Measurements from ENCODE around the gene TBC1D19.
"Not testable (repeated sequence)": the region's sequence is repeated elsewhere in the genome, so short reads cannot be mapped to it uniquely, and the experiment has no call there.

TBC1D19 gene

DNA sequence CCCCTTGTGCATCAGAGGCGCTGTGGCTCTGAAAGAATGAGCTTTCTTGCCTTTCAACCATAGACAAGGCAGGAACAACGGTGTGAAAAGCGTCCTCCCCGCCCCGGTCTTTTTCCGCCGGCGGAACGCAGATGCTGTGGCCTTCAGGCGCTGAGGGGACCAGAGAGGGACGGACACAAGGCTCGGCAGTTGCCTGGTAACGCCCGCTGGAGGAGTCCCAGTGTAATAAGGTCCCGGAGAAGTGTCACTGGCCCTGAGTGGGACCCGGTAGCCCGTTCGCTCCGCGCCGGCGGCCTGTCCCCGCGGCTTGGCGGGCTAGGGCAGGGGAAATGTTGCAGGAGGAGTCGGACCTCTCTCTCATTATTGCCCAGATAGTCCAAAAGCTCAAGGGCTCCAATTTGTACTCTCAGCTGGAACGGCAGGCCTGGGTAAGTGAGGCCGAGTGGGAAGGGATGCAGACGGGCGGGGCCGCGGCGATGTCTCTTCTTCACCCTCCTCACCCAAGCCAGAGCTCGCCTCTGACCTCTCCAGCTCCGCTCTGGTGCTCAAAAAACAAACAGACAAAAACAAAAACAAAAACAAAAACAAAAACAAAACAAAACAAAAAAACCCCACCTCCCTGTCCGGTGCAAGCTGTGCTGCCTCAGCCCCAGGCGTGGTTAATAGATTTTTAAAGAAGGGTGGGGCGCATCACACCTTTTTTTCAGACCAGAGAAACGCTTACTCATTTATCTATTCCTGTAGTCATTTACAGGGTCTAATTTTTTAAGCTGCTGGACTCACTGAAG, at the start of gene TBC1D19:
TBC1D19 (plus strand) TSS at position 220 of the 788 bp plus-strand sequence; CDS start at position 330, 110 bp downstream.
- Histone ChIP-seq H3K27ac (peak within 1 kb of the TSS; percentile 68), H3K4me3 (ENCODE audit: low read depth, low read length) (peak within 1 kb of the TSS; percentile 80), H3K27me3 (ENCODE audit: insufficient read depth, low read depth, severe bottlenecking) (no peaks in the 10 kb centered on the region), H3K36me3 (no peaks in the 10 kb centered on the region), H3K9me3 (ENCODE audit: severe bottlenecking) (no peaks in the 10 kb centered on the region)
- DNase-seq = peak; percentile 93
- TF ChIP-seq, protein P1, sequence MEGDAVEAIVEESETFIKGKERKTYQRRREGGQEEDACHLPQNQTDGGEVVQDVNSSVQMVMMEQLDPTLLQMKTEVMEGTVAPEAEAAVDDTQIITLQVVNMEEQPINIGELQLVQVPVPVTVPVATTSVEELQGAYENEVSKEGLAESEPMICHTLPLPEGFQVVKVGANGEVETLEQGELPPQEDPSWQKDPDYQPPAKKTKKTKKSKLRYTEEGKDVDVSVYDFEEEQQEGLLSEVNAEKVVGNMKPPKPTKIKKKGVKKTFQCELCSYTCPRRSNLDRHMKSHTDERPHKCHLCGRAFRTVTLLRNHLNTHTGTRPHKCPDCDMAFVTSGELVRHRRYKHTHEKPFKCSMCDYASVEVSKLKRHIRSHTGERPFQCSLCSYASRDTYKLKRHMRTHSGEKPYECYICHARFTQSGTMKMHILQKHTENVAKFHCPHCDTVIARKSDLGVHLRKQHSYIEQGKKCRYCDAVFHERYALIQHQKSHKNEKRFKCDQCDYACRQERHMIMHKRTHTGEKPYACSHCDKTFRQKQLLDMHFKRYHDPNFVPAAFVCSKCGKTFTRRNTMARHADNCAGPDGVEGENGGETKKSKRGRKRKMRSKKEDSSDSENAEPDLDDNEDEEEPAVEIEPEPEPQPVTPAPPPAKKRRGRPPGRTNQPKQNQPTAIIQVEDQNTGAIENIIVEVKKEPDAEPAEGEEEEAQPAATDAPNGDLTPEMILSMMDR (IDR thresholded peaks at IDR 0.05; ENCODE audit: low read depth, low read length) = no peak

DNA sequence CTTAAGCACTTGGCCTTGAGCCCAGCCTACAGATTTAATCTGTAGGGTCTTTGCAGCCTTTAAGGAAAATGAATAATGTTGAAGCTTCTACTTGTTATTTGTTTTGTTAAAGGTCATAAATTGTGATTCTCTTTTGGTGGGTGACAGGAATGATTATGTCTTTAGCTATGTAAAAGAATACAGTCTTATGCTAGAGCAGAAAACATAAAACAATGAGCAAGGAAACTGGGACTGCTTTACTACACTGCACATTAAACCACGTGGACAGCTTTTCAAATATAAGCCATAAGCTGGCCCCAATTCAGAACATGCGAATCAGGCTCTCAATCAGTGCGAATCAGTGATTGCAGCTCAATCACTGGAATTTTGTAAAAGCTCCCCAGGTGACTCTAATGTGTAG, 40.9 kb upstream of the TBC1D19 start:
- Histone ChIP-seq H3K36me3 (no peaks in the 10 kb centered on the region), H3K9me3 (ENCODE audit: severe bottlenecking) (peaks cover 7% of the 10 kb centered on the region), H3K27me3 (ENCODE audit: insufficient read depth, low read depth, severe bottlenecking) (no peaks in the 10 kb centered on the region), H3K4me3 (ENCODE audit: low read depth, low read length) (no peak overlapping the region), H3K27ac (no peak overlapping the region)
- TF ChIP-seq, protein P1 (IDR thresholded peaks at IDR 0.05; ENCODE audit: low read depth, low read length) = no peak
- DNase-seq = no peak

- Histone ChIP-seq H3K4me3 (ENCODE audit: low read depth, low read length) (no peak overlapping the region), H3K27ac (no peak overlapping the region), H3K9me3 (ENCODE audit: severe bottlenecking) (peaks cover 7% of the 10 kb centered on the region), H3K27me3 (ENCODE audit: insufficient read depth, low read depth, severe bottlenecking) (no peaks in the 10 kb centered on the region), H3K36me3 (no peaks in the 10 kb centered on the region)
- DNase-seq = no peak
- TF ChIP-seq, protein P1 (IDR thresholded peaks at IDR 0.05; ENCODE audit: low read depth, low read length) = no peak
Measured at GRCh38 chr4:26544421-26544820, 39.5 kb upstream of the TBC1D19 start.

DNA sequence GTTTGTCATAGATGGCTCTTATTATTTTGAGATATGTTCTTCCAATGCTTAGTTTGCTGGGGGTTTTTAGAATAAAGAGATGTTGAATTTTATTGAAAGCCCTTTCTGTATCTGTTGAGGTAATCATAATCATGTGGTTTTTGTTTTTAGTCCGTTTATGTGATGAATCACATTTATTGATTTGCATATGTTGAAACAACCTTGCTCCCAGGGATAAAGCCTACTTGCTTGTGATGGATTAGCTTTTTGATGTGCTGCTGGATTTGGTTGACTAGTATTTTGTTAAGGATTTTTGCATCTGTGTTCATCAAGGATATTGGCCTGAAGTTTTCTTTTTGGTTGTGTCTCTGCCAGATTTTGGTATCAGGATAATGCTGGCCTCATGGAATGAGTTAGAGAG, 35.5 kb upstream of the TBC1D19 start:
- not testable (repeated sequence) for H3K36me3 ChIP-seq; H3K4me3 ChIP-seq (ENCODE audit: low read depth, low read length); H3K27me3 ChIP-seq (ENCODE audit: insufficient read depth, low read depth, severe bottlenecking); DNase-seq; H3K27ac ChIP-seq
- H3K9me3 ChIP-seq (ENCODE audit: severe bottlenecking) = peaks cover 10% of the 10 kb centered on the region

DNA sequence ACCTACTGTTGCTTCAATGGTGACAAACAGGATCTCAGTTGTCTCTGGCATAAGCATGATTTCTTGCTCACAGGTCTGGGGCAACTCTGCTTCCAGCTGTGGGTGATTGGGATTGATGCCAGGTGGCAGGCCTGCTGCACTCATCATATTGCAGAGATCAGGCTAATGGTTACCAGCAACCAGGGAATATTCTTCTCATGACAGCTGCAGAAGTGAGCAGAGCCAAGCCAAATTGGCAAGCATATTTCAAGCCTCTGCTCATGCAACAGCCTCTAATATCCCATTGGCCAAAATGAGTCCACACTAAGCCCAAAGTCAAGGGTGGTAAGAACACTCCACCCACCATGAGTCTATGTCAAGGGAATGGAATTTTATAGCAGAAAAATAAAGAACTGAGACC, 26.7 kb upstream of the TBC1D19 start:
- H3K4me3 ChIP-seq (ENCODE audit: low read depth, low read length) = no peak overlapping the region
- TF ChIP-seq, protein P1 (IDR thresholded peaks at IDR 0.05; ENCODE audit: low read depth, low read length) = no peak
- peaks cover 10% of the 10 kb centered on the region for H3K9me3 ChIP-seq (ENCODE audit: severe bottlenecking)
- DNase-seq = no peak
- H3K27me3 ChIP-seq (ENCODE audit: insufficient read depth, low read depth, severe bottlenecking) = no peaks in the 10 kb centered on the region
- no peaks in the 10 kb centered on the region for H3K36me3 ChIP-seq
- H3K27ac ChIP-seq = no peak overlapping the region

- DNase-seq = no peak
- Histone ChIP-seq H3K27me3 (ENCODE audit: insufficient read depth, low read depth, severe bottlenecking) (no peaks in the 10 kb centered on the region), H3K9me3 (ENCODE audit: severe bottlenecking) (peaks cover 10% of the 10 kb centered on the region)
Measured at GRCh38 chr4:26558166-26558895, 25.6 kb upstream of the TBC1D19 start.

More at GRCh38 chr4:26558166-26558895, 25.6 kb upstream of the TBC1D19 start:
- no peak overlapping the region for H3K27ac ChIP-seq
- no peak overlapping the region for H3K4me3 ChIP-seq (ENCODE audit: low read depth, low read length)
- TF ChIP-seq, protein P1 (IDR thresholded peaks at IDR 0.05; ENCODE audit: low read depth, low read length) = no peak
- H3K36me3 ChIP-seq = no peaks in the 10 kb centered on the region

Data from WERI-Rb-1 (cell line).